K562 (cell line): ENCODE results near the gene PSMC4. TPM values are rescaled to one million over a fixed set of nuclear protein-coding genes. Genes with fewer than 3 reads are reported as not detected.

Experiments used
- ELF1 ChIP-seq: fragments of 200-800 bp; sonication (Bioruptor generic); IDR thresholded peaks from 2 replicates; pipeline ENCODE4 v1.6.1; 2016; ENCODE audit warnings: missing genetic modification characterization, missing compliant biosample characterization
- ELF4 ChIP-seq: fragments of 450-650 bp; formaldehyde crosslinking; IDR thresholded peaks from 2 replicates; pipeline ENCODE4 v1.4.0; 2022; ENCODE audit warnings: missing genetic modification characterization
- EP400 ChIP-seq: fragments of 450-650 bp; IDR thresholded peaks from 2 replicates; pipeline ENCODE4 v1.6.1; 2017; ENCODE audit warnings: antibody characterized with exemption, mild to moderate bottlenecking, moderate library complexity
- GATAD2A ChIP-seq: fragments of 450-650 bp; IDR thresholded peaks from 2 replicates; pipeline ENCODE4 v1.6.1; 2017
- KDM2B ChIP-seq: fragments of 250-450 bp; sonication (Bioruptor Pico); IDR thresholded peaks from 2 replicates; pipeline ENCODE4 v1.8.0; 2021; ENCODE audit warnings: mild to moderate bottlenecking, moderate library complexity
- MIER1 ChIP-seq: fragments of 450-650 bp; IDR thresholded peaks from 2 replicates; pipeline ENCODE4 v1.6.1; 2016; ENCODE audit warnings: antibody characterized with exemption, mild to moderate bottlenecking, low read depth
- MITF ChIP-seq: IDR thresholded peaks from 2 replicates; pipeline ENCODE4 v1.6.1; 2014; ENCODE audit warnings: antibody characterized with exemption
- NCOA2 ChIP-seq, 2 experiments: fragments of 450-650 bp; IDR thresholded peaks; 2 replicates each; pipeline ENCODE4 v1.6.1; 2018; ENCODE audit warnings: mild to moderate bottlenecking in 2 of 2, moderate library complexity in 1 of 2; ENCODE audit not compliant: partially characterized antibody in 2 of 2
- NELFE ChIP-seq: IDR thresholded peaks from 2 replicates; pipeline ENCODE4 v1.6.1; 2011; ENCODE audit warnings: mild to moderate bottlenecking; ENCODE audit not compliant: insufficient read depth, insufficient read length
- NKRF ChIP-seq: fragments of 450-650 bp; IDR thresholded peaks from 2 replicates; pipeline ENCODE4 v1.6.1; 2016; ENCODE audit warnings: borderline replicate concordance
- PHB2 ChIP-seq: fragments of 450-650 bp; IDR thresholded peaks from 2 replicates; pipeline ENCODE4 v1.6.1; 2017; ENCODE audit warnings: low read depth
- PYGO2 ChIP-seq: fragments of 450-650 bp; IDR thresholded peaks from 2 replicates; pipeline ENCODE4 v1.6.1; 2016; ENCODE audit warnings: mild to moderate bottlenecking, missing genetic modification characterization, moderate library complexity, missing compliant biosample characterization
- RBM17 ChIP-seq: fragments of 200-400 bp; formaldehyde crosslinking; IDR thresholded peaks from 2 replicates; pipeline ENCODE4 v1.6.1; 2017; ENCODE audit warnings: low read depth, mild to moderate bottlenecking, low read length, borderline replicate concordance
- RNF2 ChIP-seq: sonication (generic); IDR thresholded peaks from 2 replicates; pipeline ENCODE4 v1.6.1; 2016
- TCF7 ChIP-seq: sonication (generic); IDR thresholded peaks from 2 replicates; pipeline ENCODE4 v1.6.1; 2016; ENCODE audit warnings: antibody characterized with exemption, borderline replicate concordance
- TEAD1 ChIP-seq, 2 experiments: fragments of 450-650 bp in 1 of 2; sonication (generic) in 1 of 2; formaldehyde crosslinking; IDR thresholded peaks; 2 replicates each; pipeline versions ENCODE4 v1.4.0 to v1.8.0; 2020 to 2022; ENCODE audit warnings: mild to moderate bottlenecking in 2 of 2, missing genetic modification reagents in 1 of 2
- TOE1 ChIP-seq, 2 experiments: fragments of 450-650 bp in 1 of 2; sonication (generic) in 1 of 2; formaldehyde crosslinking in 1 of 2; IDR thresholded peaks; 2 replicates each; pipeline versions ENCODE4 v1.7.1 to v1.8.0; 2016 to 2022; ENCODE audit warnings: borderline replicate concordance in 2 of 2, mild to moderate bottlenecking in 2 of 2, antibody characterized with exemption in 1 of 2, inconsistent platforms in 1 of 2, low read depth in 1 of 2, missing genetic modification reagents in 1 of 2, moderate library complexity in 1 of 2
- ZNF133 ChIP-seq: fragments of 250-450 bp; sonication (Bioruptor Pico); IDR thresholded peaks from 2 replicates; pipeline ENCODE4 v1.4.0; 2020; ENCODE audit warnings: mild to moderate bottlenecking
- ZNF197 ChIP-seq: fragments of 200-800 bp; sonication (Bioruptor generic); IDR thresholded peaks from 2 replicates; pipeline ENCODE4 v1.6.1; 2016; ENCODE audit warnings: low read depth, missing genetic modification characterization, missing compliant biosample characterization
- ZNF253 ChIP-seq: fragments of 250-450 bp; sonication (Bioruptor Pico); conservative IDR thresholded peaks from 2 replicates; pipeline ENCODE4 v1.6.1; 2021; ENCODE audit warnings: mild to moderate bottlenecking
- ZNF263 ChIP-seq: sonication (generic); formaldehyde crosslinking; IDR thresholded peaks from 2 replicates; pipeline ENCODE4 v1.8.0; 2022; ENCODE audit warnings: mild to moderate bottlenecking, missing genetic modification reagents, borderline replicate concordance
- ZNF584 ChIP-seq: fragments of 200-800 bp; sonication (Bioruptor generic); IDR thresholded peaks from 2 replicates; pipeline ENCODE4 v1.6.1; 2016; ENCODE audit warnings: low read depth, mild to moderate bottlenecking, missing genetic modification characterization, missing compliant biosample characterization
- polyA plus RNA-seq, 8 experiments: library from polyadenylated mRNA; depleted of rRNA in 4 of 8; stranded (reverse) in 5 of 8; unstranded in 3 of 8; fragments of >200 nt; fragmentation: Nextera tagmentation in 2 of 8; fragmentation: Illumina TruSeq in 1 of 8; extraction: Ambion mirVana in 2 of 8; extraction: Trizol in 1 of 8; gene quantifications; 2 replicates each; pipeline versions ENCODE4 v1.2.1 to v1.2.3, GENCODE V29; 2011 to 2014; ENCODE audit warnings: inconsistent platforms in 1 of 8, missing spikeins in 1 of 8
- total RNA-seq, 7 experiments: library from RNA; depleted of rRNA in 6 of 7; stranded (reverse); fragments of >200 nt in 6 of 7; fragmentation: Illumina TruSeq in 2 of 7; extraction: Trizol in 2 of 7; gene quantifications; 2 replicates each; pipeline versions ENCODE4 v1.2.1 to v1.2.3, GENCODE V29; 2011 to 2021; ENCODE audit warnings: low replicate concordance in 1 of 7
- TF ChIP-seq, protein P1 (sequence below), 2 experiments: fragments of 250-450 bp in 1 of 2; fragments of 450-650 bp in 1 of 2; sonication (Bioruptor Pico) in 1 of 2; IDR thresholded peaks; 2 replicates each; pipeline versions ENCODE4 v1.6.1 to v1.8.0; 2016 to 2021; ENCODE audit warnings: mild to moderate bottlenecking in 2 of 2, moderate library complexity in 2 of 2, missing compliant biosample characterization in 1 of 2, missing genetic modification characterization in 1 of 2
- TF ChIP-seq, protein P2 (sequence below): fragments of 250-450 bp; sonication (Bioruptor Pico); IDR thresholded peaks from 2 replicates; pipeline ENCODE4 v1.5.0; 2021

The PSMC4 gene
- total and polyA plus RNA-seq, 9 of the 15 experiments (the other 6 are each of a cell fraction or from before 2014, with no cell fraction given) = 45.9 to 475 (median 142) TPM

DNA sequence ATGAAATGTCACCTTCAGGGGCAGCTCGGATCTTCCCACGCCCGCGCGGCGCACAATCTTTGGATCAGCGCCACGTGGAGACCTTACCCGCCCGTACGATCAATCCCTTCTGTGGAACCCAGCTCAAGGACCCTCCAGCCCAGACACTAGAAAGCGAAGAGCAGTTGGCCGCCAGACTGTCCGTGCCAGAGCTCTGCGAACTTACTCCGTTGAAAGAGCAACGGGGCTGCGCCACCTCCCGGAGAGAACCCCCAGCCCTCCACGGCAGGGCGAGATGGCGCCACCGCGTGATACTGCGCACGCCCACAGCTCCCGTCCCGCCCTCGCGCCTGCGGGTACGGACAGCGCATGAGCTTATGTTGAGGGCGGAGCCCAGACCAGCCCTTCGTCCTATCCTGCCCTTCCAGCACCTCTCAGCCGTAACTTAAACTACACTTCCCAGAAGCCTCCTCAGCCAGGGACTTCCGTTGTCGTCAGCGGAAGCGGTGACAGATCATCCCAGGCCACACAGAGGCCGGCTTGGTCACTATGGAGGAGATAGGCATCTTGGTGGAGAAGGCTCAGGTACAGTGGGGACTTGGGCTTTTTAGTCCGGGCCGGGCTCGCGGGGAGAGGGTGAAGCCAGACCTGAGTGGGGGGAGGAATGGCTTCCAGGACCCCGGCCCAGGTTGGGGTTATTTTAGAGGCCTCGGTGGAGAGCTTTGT lies at the start of gene PSMC4 (continued):
- TF ChIP-seq ZNF133 (CRISPR knock-in tag) (no peak), ZNF263 (CRISPR knock-in tag) (peak; percentile 68; the same call in 1 of the 2 replicates), PHB2 (no peak), TOE1 (IDR thresholded peaks at IDR 0.05; ENCODE audit: borderline replicate concordance) (peak; percentile 53; the same call in 1 of the 2 replicates), TOE1 (CRISPR knock-in tag; IDR thresholded peaks at IDR 0.05; ENCODE audit: borderline replicate concordance, low read depth) (peak; percentile 69; the same call in 1 of the 2 replicates), NCOA2 (IDR thresholded peaks at IDR 0.05; ENCODE audit: partially characterized antibody in 2 of 2) (no peak), MITF (peak; percentile 89), ELF1 (peak; percentile 95), RBM17 (no peak), ZNF197 (CRISPR knock-in tag) (no peak; the same call in 1 of the 2 replicates), ZNF253 (CRISPR knock-in tag) (no peak), NKRF (peak; percentile 66), TCF7 (peak; percentile 55; the same call in 1 of the 2 replicates), NELFE (no peak), EP400 (peak; percentile 98), MIER1 (no peak), GATAD2A (no peak), ELF4 (CRISPR knock-in tag) (0 out of 2 replicates have a peak, but pooled peaks have one; percentile 10), KDM2B (CRISPR knock-in tag) (no peak; the same call in 1 of the 2 replicates), ZNF584 (no peak; the same call in 1 of the 2 replicates), PYGO2 (tag) (no peak), TEAD1 (CRISPR knock-in tag; IDR thresholded peaks at IDR 0.05) (no peak; a peak in 2 of 4 replicates), RNF2 (no peak; the same call in 1 of the 2 replicates)
- TF ChIP-seq, protein P1, sequence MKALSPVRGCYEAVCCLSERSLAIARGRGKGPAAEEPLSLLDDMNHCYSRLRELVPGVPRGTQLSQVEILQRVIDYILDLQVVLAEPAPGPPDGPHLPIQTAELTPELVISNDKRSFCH (CRISPR knock-in tag; IDR thresholded peaks at IDR 0.05) = no peak
- TF ChIP-seq, protein P1 (tag; IDR thresholded peaks at IDR 0.05) = no peak
- TF ChIP-seq, protein P2, sequence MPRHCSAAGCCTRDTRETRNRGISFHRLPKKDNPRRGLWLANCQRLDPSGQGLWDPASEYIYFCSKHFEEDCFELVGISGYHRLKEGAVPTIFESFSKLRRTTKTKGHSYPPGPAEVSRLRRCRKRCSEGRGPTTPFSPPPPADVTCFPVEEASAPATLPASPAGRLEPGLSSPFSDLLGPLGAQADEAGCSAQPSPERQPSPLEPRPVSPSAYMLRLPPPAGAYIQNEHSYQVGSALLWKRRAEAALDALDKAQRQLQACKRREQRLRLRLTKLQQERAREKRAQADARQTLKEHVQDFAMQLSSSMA (CRISPR knock-in tag) = 0 out of 2 replicates have a peak, but pooled peaks have one; percentile 28
